Activated T-cell treated with anti-CD3 and anti-CD28 coated beads, Interleukin-2, amount 50 U/mL, for 4 hours (primary cell): Measurements from ENCODE around the gene HTR6. TPM values are rescaled to one million over a fixed set of nuclear protein-coding genes. Genes with fewer than 3 reads are reported as not detected.

Experiments
- ATAC-seq, 2 donors: fragments of 200-7000 bp; cut with Tn5 transposase; one replicate each; pipeline ENCODE4 v1.10.0; 2021
- DNase-seq: peaks from one replicate; pipeline ENCODE4 v3.0.0-alpha.2; 2020
- H3K27me3 Mint-ChIP-seq: one replicate; pipeline ENCODE4 v1.8.0; 2021; ENCODE audit warnings: low read depth, mixed read lengths
- H3K36me3 Mint-ChIP-seq: one replicate; pipeline ENCODE4 v1.8.0; 2022; ENCODE audit warnings: mixed read lengths; ENCODE audit not compliant: insufficient read depth
- H3K4me1 Mint-ChIP-seq: one replicate; pipeline ENCODE4 v1.8.0; 2021; ENCODE audit warnings: low read depth, mixed read lengths
- H3K4me3 Mint-ChIP-seq: one replicate; pipeline ENCODE4 v1.8.0; 2021; ENCODE audit warnings: mild to moderate bottlenecking, moderate library complexity, mixed read lengths
- H3K9me3 Mint-ChIP-seq: one replicate; pipeline ENCODE4 v1.8.0; 2021; ENCODE audit warnings: mixed read lengths
- total RNA-seq, 3 donors: library from RNA; stranded (reverse); gene quantifications; one replicate each; pipeline ENCODE4 v1.2.1, GENCODE V29; 2021

Gene HTR6
- total RNA-seq, 3 donors from 2014 or later: 0.11 to 0.43 (median 0.11) TPM

DNA sequence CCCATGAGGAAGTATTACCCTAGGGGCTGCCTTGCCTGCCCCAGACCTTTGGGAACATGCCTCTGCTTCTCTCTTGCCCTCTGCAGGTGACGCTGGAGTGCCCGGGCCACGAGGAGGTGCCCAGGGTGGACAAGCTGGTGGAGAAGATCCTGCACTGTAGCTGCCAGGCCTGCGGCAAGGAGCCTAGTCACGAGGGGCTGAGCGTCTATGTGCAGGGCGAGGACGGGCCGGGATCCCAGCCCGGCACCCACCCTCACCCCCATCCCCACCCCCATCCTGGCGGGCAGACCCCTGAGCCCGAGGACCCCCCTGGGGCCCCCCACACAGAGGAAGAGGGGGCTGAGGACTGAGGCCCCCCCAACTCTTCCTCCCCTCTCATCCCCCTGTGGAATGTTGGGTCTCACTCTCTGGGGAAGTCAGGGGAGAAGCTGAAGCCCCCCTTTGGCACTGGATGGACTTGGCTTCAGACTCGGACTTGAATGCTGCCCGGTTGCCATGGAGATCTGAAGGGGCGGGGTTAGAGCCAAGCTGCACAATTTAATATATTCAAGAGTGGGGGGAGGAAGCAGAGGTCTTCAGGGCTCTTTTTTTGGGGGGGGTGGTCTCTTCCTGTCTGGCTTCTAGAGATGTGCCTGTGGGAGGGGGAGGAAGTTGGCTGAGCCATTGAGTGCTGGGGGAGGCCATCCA is 7.8 kb upstream of the HTR6 start:
- H3K9me3 Mint-ChIP-seq: no peaks in the 10 kb centered on the region
- H3K36me3 Mint-ChIP-seq: no peaks in the 10 kb centered on the region
- H3K4me1 Mint-ChIP-seq: peaks cover 10% of the 10 kb centered on the region
- no peak overlapping the region for H3K4me3 Mint-ChIP-seq
- ATAC-seq: no peak
- DNase-seq: no peak
- H3K27me3 Mint-ChIP-seq: no peaks in the 10 kb centered on the region

- H3K27me3 Mint-ChIP-seq: no peaks in the 10 kb centered on the region
- peaks cover 10% of the 10 kb centered on the region for H3K4me1 Mint-ChIP-seq
- no peak for ATAC-seq
Measured at GRCh38 chr1:19657511-19657910, 7.2 kb upstream of the HTR6 start.

GRCh38 chr1:19658186-19658585 is 6.5 kb upstream of the HTR6 start:
- Mint-ChIP-seq H3K9me3 (no peaks in the 10 kb centered on the region), H3K27me3 (peaks cover under 1% of the 10 kb centered on the region), H3K36me3 (no peaks in the 10 kb centered on the region), H3K4me3 (no peak overlapping the region), H3K4me1 (peaks cover 11% of the 10 kb centered on the region)
- no peak for DNase-seq
- ATAC-seq: no peak

More at GRCh38 chr1:19657511-19657910, 7.2 kb upstream of the HTR6 start:
- H3K4me3 Mint-ChIP-seq: no peak overlapping the region
- H3K36me3 Mint-ChIP-seq: no peaks in the 10 kb centered on the region
- no peak for DNase-seq
- H3K9me3 Mint-ChIP-seq: no peaks in the 10 kb centered on the region

DNA sequence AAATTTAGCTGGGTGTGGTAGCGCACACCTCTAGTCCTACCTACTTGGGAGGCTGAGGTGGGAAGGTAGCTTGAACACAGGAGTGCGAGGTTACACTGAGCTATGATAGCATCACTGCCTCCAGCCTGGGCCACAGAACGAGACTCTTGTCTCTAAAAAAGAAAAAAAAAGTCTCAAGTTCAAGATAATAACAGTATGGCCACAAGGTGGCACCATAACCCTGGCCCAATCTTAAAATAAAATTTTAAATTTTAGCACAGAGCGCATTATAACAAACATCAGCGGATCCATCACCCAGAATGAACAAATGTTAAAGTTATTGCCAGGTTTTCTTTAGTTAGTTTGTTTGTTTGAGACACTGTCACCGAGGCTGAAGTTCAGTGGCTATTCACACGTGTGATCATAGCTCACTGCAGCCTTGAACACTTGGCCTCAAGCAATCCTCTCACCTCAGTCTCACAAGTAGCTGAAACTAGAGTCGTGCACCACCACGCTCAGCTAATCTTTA is 2.9 kb upstream of the HTR6 start:
- no peak overlapping the region for H3K4me3 Mint-ChIP-seq
- H3K27me3 Mint-ChIP-seq: peaks cover 8% of the 10 kb centered on the region
- no peaks in the 10 kb centered on the region for H3K36me3 Mint-ChIP-seq
- H3K4me1 Mint-ChIP-seq: peaks cover 24% of the 10 kb centered on the region
- DNase-seq (peak; percentile 38), ATAC-seq (no peak)
- H3K9me3 Mint-ChIP-seq: no peaks in the 10 kb centered on the region

GRCh38 chr1:19662313-19662712 is 2.4 kb upstream of the HTR6 start:
- Mint-ChIP-seq H3K27me3 (peaks cover 11% of the 10 kb centered on the region), H3K36me3 (no peaks in the 10 kb centered on the region), H3K4me3 (no peak overlapping the region), H3K9me3 (no peaks in the 10 kb centered on the region), H3K4me1 (peaks cover 27% of the 10 kb centered on the region)
- no peak for ATAC-seq
- DNase-seq: no peak

- DNase-seq (no peak), ATAC-seq (peak; percentile 11)
- Mint-ChIP-seq H3K36me3 (no peaks in the 10 kb centered on the region), H3K9me3 (no peaks in the 10 kb centered on the region), H3K27me3 (peaks cover 11% of the 10 kb centered on the region), H3K4me1 (peaks cover 23% of the 10 kb centered on the region), H3K4me3 (peak overlapping the region; percentile 60)
Measured at GRCh38 chr1:19665186-19665495, 466 bp downstream of the HTR6 start.

DNA sequence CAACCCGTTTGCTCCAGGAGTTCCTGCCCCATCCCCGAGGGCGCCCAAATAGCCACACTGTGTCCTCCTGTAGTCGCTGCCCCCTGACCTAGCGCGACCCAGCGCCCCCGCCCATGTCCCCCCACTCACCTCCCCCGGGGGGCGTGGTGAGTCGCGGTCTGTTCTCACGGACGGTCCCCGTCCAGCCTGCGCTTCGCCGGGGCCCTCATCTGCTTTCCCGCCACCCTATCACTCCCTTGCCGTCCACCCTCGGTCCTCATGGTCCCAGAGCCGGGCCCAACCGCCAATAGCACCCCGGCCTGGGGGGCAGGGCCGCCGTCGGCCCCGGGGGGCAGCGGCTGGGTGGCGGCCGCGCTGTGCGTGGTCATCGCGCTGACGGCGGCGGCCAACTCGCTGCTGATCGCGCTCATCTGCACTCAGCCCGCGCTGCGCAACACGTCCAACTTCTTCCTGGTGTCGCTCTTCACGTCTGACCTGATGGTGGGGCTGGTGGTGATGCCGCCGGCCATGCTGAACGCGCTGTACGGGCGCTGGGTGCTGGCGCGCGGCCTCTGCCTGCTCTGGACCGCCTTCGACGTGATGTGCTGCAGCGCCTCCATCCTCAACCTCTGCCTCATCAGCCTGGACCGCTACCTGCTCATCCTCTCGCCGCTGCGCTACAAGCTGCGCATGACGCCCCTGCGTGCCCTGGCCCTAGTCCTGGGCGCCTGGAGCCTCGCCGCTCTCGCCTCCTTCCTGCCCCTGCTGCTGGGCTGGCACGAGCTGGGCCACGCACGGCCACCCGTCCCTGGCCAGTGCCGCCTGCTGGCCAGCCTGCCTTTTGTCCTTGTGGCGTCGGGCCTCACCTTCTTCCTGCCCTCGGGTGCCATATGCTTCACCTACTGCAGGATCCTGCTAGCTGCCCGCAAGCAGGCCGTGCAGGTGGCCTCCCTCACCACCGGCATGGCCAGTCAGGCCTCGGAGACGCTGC is 1.1 kb downstream of the HTR6 start:
- H3K4me1 Mint-ChIP-seq: peaks cover 23% of the 10 kb centered on the region
- ATAC-seq (no peak), DNase-seq (no peak)
- peak overlapping the region; percentile 74 for H3K4me3 Mint-ChIP-seq
- peaks cover 11% of the 10 kb centered on the region for H3K27me3 Mint-ChIP-seq
- H3K9me3 Mint-ChIP-seq: no peaks in the 10 kb centered on the region
- H3K36me3 Mint-ChIP-seq: no peaks in the 10 kb centered on the region

- H3K36me3 Mint-ChIP-seq: no peaks in the 10 kb centered on the region
- H3K4me3 Mint-ChIP-seq: no peak overlapping the region
- DNase-seq (no peak), ATAC-seq (no peak)
- H3K9me3 Mint-ChIP-seq: no peaks in the 10 kb centered on the region
- peaks cover 19% of the 10 kb centered on the region for H3K4me1 Mint-ChIP-seq
- H3K27me3 Mint-ChIP-seq: peaks cover 10% of the 10 kb centered on the region
Measured at GRCh38 chr1:19668888-19669287, 4.2 kb downstream of the HTR6 start.

DNA sequence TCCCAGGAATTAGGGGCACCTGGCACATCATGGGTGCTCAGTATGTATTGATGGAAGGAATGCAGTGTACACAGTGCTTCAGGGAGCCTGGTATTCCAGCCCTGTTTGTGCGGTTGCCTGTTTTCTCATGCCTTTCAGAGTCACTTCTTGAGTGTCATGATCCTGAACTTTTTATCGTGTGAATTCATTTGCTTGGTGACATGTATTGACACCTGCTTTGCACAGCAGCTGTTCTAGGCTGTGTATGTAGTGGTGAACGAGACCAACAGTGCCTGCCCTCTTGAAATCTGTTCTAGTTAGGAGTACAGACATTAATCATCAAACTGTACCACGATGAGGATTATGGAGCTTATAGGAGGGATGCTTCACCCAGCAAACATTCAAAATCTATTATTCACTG is 6.1 kb downstream of the HTR6 start:
- DNase-seq (no peak), ATAC-seq (no peak)
- Mint-ChIP-seq H3K27me3 (peaks cover 9% of the 10 kb centered on the region), H3K36me3 (no peaks in the 10 kb centered on the region), H3K9me3 (no peaks in the 10 kb centered on the region), H3K4me1 (peaks cover 14% of the 10 kb centered on the region), H3K4me3 (no peak overlapping the region)

GRCh38 chr1:19672237-19672636 is 7.6 kb downstream of the HTR6 start:
- Mint-ChIP-seq H3K4me1 (peaks cover 2% of the 10 kb centered on the region), H3K4me3 (no peak overlapping the region), H3K36me3 (no peaks in the 10 kb centered on the region), H3K27me3 (no peaks in the 10 kb centered on the region), H3K9me3 (no peaks in the 10 kb centered on the region)
- ATAC-seq (no peak), DNase-seq (no peak)

DNA sequence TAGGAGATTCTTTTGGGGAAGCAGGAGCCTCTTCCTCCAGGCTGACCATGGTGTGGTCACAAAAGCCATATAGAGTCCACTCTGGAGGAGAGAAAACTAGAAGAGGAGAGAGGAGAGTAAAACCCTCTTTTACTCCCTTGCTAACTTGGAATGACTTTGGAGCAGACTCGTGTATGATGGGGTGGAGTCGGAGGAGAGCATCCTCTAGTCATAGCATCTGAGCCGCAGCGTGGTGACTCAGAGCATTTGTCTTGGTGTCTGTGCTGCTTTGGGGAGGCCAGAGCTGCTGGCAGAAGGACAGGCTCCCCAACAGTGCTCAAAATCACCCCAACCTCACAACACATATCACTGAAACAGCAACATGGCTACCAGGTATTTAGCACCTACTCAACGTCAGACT is 11.1 kb downstream of the HTR6 start:
- Mint-ChIP-seq H3K9me3 (no peaks in the 10 kb centered on the region), H3K27me3 (no peaks in the 10 kb centered on the region), H3K4me3 (no peak overlapping the region), H3K36me3 (no peaks in the 10 kb centered on the region), H3K4me1 (no peaks in the 10 kb centered on the region)
- DNase-seq (no peak), ATAC-seq (no peak)

GRCh38 chr1:19676438-19676922 is 11.8 kb downstream of the HTR6 start:
- Mint-ChIP-seq H3K9me3 (no peaks in the 10 kb centered on the region), H3K4me3 (no peak overlapping the region), H3K36me3 (no peaks in the 10 kb centered on the region), H3K27me3 (no peaks in the 10 kb centered on the region), H3K4me1 (no peaks in the 10 kb centered on the region)
- DNase-seq (no peak), ATAC-seq (no peak)

DNA sequence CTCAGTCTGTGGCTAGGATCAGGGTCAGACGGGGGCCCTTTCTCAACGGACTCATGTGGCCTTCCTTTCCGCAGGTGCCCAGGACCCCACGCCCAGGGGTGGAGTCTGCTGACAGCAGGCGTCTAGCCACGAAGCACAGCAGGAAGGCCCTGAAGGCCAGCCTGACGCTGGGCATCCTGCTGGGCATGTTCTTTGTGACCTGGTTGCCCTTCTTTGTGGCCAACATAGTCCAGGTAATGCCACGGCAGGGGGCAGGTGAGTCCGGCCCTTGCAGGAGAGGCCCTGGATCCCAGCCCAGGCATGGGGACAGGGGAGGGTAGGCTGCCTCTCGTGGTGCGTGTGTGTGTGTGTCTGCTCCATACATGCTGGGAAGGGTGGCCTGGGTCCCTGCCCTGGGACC is 13.8 kb downstream of the HTR6 start:
- no peak for ATAC-seq
- no peak for DNase-seq
- H3K9me3 Mint-ChIP-seq: no peaks in the 10 kb centered on the region
- H3K36me3 Mint-ChIP-seq: peaks cover 4% of the 10 kb centered on the region
- no peak overlapping the region for H3K4me3 Mint-ChIP-seq
- H3K4me1 Mint-ChIP-seq: no peaks in the 10 kb centered on the region
- H3K27me3 Mint-ChIP-seq: no peaks in the 10 kb centered on the region

- no peak for ATAC-seq
- no peak for DNase-seq
- no peaks in the 10 kb centered on the region for H3K9me3 Mint-ChIP-seq
- H3K4me1 Mint-ChIP-seq: no peaks in the 10 kb centered on the region
- H3K27me3 Mint-ChIP-seq: no peaks in the 10 kb centered on the region
- H3K36me3 Mint-ChIP-seq: peaks cover 4% of the 10 kb centered on the region
- no peak overlapping the region for H3K4me3 Mint-ChIP-seq
Measured at GRCh38 chr1:19678931-19679453, 14.3 kb downstream of the HTR6 start.
